ENCODE data around the gene CTNND2.

CTNND2 gene

DNA sequence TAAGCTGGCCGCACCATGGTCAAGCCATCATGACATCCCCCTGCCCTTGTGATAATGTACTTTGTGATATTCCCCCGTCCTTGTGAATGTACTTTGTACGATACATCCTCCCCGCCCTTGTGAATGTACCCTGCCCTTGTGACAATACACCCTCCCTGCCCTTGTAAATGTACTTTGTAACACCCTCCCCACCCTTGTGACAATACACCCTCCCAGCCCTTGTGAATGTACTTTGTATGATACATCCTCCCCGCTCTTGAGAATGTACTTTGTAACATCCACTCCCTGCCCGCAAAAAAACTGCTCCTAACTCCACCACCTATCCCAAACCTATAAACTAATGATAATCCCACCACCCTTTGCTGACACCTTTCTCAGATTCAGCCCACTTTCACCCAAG lies 313.8 kb downstream of the CTNND2 start:
- DNase-seq: no peak

DNA sequence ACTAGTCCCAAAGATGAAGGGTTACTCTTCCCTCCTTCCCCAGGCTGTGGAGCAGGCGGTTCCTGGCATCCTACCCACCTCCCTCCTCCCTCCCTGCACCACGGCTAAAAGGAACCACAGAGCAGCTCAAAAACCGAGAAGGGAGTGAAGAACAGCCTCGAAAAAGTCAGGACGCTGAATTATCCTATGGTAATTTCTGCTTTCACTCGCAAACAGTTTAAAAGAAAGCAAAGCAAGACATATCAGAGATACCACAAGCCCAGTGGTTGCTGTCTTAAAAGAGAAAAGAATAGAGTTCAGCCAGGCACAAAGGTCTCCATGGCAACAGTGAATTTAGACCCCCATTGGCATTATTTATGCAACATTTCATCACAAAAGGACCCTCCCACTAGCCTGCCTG lies 315.4 kb downstream of the CTNND2 start:
- no peak for DNase-seq

DNA sequence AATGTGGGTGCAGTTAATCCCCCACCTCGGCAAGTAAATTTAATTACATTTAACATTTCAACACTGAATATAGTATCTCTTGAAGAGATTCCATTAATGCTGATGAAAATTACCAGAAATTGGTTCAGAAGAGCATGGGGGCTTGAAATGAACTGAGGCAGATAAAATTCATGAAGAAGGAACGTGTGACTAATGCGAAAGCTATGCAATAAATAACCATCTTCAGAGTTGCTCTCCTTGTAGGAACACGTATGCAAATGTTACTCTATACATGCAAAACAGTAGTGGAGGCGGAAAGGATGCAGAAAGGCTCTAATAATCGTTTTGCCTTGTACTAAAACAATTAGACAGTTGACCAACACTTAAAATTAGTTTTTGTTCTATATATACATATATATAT lies 320.2 kb downstream of the CTNND2 start:
- no peak for DNase-seq

DNA sequence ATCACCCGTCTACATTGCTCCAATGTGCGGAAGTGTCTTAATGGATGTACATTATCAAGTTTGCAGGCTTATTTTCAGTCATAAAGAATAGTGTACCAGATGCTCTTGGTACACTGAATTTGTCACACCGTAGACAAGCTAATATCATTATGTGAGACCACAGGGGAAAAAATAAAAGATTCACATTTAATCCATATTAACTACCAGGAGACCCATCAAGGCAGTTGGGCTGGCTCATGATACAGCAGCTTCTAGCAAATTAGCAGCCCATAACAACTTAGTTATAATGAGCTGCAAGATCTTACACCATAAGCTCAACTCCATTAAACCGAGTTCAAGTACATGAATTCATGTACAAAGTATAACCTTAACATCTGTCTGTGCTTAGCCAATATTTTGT lies 324.9 kb downstream of the CTNND2 start:
- DNase-seq: no peak

DNA sequence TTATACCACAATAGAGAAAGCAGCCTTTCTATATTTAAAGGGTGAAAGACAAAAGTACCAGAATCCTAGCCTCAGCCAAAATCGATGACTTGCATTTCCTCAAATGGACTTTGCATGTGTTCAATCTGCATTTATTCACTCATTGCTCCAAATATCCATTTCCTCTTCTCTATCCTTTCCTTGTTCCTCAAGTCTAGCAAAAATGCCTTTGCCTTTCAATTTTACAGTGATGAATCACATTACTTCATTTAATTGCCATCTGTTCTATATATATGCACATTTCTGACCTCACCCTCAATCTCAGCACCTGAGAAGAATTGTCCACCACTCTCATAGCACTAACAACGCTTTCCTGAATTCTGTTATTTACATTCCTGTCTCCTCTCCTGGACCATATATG lies 329.5 kb downstream of the CTNND2 start:
- no peak for DNase-seq

DNA sequence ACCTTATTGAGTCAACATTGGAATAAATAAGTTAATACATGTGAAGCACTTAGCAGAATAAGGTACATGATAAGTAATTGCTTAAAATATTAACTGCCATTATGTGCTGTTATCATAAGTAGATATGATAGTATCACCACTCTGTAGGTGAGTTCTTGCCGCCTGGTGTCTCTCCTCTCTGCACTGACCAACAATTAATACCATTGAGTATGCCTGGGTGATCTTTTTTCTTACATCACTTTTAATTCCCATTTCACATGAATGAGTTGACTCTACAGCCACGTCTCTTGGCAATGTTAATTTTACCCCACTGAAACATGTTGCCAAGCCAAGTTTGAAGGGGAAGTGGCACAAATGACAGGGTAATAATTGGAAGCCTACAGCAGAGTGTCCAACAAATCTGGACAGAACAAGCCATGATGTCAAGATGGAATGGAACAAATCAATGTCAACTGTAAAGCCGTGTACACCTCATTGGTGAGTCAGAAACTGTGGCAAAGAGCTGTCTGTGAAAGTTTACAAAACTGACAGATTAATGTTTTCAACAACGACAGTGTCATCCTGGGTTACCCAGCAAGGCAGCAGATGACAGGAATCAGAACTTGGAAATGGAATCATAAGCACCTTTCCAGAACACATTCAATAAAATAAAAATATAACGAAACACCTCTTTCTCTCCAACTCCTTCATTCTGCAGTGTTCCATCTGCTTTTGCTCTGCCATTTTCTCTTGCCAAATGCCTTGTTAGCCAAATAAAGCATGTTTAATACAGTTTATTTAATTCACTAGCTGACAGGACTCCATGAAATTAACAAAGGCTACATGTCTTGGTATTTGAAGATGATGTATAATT lies 330.9 kb downstream of the CTNND2 start:
- DNase-seq: no peak

DNA sequence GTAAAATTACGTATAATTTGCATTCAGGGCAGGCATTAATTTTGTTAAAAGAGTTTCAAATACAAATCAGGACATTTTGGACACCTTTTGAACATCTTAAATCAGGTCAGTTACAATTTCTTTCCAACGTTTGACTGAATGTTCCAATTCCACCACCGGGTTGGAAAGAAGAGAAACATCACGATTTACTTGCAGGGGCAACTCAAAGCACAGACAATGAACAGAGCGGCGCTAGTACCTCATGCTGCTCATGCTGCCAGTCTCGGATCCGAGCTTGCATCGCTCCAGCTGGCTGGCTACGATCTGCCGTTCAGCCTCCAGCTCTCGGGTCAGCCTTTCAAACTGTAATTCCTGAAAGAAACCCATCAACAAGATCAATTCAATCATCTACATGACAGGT lies 339.5 kb downstream of the CTNND2 start:
- no peak for DNase-seq

DNA sequence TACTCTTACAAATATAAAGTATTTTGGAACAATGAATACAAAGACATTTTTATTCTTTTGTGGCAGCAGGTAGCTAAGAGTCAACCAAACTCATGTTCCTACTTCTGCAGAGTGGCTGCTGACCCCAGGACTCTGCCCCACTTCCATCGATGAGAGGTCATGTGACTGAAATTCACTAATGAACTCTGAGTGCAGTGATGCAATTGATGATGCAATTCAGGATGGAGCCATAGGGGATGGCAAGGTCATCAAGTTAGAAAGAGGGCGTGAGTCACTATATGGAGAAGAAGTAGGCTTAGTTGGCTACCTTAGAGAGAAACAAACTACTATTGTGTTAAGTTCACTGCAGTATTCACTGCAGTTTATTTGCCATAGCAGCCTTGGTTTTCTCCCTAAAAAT lies 340.4 kb downstream of the CTNND2 start:
- DNase-seq: no peak

DNA sequence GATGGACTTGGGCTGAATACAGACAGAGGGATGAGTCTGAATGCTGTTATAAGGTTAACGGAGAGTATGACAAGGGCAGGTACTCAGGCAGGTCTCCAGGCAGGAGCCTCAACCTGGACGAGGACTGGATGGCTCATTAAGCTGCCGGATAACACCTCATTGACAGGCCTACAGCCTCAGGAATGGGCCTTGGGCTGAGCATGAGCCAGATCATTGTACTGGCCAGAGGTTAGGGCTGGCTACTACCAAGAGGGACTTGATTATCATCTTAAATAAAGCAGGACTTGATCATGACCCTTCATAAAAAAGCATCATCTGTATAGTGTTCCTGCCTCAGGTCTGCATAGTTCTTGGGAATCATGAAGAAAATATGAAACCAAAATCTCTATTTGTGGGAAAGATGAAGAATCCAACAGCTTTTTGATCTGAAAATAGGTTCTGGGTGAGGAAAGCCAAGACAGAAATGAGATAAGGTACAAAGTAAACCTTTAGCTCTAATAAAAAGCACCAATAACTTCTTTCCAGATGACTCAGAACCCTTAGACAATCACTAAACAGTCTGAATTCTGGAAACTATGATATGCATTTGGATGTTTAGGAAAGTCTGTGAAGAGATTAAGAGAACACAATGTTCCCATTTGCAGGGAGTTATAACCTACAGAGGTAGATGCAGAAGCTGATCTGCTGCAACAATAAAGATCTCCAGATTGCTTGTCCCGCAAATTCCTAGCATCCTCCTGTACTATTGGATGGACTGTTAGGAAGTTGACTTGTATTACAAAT lies 343.1 kb downstream of the CTNND2 start:
- no peak for DNase-seq

DNA sequence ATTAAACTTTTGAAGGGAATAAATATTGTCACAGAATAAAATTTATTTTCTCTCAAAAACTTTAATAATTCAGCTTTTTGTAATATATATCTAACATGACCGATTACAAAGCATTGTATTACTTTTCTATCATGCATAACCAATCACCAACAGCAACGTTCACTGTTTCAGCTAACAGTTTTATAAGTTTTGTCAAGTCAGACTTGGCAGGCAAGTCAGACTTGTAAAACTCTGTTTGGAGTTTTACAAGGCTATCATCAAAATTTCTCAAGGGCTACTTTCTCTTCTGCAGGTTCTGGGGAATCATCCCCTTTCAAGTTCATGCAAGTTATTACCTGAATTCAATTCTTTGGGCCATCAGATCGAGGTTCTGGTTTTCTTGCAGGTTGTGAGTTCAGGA lies 347.2 kb downstream of the CTNND2 start:
- DNase-seq: no peak

DNA sequence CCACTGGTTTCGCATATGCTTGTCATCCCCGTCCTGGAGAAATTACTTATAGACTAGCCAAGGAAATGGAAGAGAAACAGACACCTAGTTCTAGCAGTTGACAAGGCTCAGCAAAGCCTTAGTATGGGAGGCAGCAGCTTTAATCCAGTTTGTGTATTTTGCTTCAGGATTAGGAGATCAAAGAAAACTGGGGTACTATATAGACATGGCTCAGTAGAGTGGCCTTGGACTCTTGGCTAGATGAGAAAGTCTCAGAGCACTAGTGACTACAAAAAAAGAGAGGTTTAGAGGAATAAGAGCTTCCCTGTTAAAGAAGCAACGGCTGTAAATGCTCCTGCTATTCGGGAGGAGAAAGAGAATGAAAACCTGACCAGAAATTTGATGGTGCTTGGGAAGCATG lies 349.1 kb downstream of the CTNND2 start:
- DNase-seq: no peak

DNA sequence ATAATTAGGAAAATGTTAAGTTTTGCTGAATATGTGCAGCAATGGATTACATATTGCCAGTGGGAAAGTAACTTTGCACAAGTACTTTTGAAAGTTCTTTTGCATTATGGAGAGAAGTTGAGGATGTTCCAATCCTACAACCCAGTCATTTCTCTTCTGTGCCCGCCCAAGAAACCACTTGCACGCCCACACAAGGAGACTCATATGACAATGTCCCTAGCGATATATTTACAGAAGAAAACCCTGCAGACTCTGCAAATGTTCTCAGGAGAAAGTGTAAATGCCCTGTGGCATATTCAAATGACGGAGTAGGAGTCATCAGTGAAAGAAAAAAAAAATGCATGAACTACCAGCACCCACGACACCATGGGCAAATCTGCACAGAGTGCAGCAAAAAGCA lies 356.5 kb downstream of the CTNND2 start:
- DNase-seq: no peak

DNA sequence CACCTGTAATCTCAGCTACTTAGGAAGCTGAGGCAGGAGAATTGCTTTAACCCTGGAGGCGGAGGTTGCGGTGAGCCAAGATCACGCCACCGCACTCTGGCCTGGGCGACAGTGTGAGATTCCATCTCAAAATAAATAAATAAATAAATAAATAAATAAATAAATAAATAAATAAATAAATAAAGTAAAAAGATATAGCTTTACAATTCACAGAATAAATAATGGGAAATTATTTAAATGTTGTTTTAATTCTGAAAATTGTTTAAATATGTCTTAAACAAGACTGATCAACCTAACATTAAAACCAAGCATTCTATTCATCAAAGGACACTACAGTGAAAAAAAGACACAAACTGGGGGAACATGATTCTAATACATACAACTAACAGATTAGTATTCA lies 357.1 kb downstream of the CTNND2 start:
- DNase-seq: no peak

DNA sequence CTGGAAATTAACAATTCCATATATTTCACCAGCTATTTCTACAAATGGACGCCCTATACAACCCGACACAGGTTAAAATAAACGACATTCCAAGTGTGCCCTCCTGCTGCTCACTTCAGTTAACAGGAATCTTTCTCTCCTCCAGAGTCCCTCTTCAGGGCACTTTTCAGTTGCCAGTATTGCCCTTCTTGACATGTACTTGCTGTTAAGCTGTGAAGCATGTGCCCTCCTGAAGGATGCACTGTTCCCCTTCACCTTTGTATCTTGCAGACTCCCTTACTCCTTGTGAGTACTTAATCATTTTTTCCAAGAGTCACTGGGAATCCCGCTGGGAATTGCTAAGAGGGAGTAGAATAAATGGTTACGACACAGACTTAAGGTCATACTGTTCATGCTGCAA lies 364.1 kb downstream of the CTNND2 start:
- no peak for DNase-seq

DNA sequence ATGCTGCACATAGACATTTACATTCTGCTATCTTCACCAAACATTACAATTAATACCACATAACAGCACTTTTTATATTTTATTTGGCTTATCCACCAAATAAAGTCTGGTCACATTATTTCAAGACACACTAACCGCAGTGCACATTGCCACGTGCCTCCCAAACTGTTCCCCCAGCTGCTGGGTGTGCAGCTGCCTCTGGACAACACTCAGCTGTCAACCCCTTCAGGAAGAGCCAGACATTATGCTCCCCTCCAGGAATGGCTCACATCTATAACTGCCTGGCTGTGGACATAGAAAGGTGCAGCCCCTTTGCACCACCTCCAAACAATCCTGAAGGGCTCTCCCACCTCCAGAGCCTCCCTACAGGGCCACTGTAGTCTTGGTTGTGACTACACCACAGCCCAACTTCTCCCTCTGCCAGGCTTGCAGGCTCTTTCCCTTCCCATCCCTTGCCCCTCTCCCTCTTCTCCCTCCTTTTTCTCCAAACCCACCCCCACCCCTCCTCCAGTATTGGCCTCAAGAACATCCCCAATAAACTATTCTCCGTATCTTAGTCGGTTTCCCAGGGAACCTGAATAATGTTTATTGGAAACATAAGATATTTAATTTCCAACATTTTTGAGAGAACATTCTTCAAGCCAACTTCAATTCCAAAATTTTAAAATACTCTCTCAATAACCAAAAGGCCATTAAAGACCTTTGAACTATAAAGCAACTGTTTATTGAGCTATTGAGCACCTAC lies 372.3 kb downstream of the CTNND2 start:
- no peak for DNase-seq

DNA sequence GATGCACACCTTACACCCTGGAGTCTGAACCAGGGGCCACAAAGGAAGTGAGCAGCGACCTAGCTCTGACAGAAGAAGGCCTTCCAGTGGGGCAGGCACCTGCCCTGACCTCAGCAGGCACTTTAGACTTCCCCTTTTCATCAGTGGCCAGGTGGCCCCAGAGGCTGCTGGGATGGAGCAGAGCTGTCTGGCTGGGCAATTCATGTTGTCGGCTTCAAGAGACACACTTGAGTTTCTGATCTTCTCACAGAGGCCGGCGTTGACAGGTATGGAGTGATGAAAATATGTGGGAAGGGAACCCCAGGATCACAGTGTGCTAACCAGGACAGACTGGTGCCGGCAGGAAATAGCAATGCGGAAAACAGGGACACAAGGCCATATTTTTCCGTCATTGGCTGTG lies 375.5 kb downstream of the CTNND2 start:
- DNase-seq: no peak

DNA sequence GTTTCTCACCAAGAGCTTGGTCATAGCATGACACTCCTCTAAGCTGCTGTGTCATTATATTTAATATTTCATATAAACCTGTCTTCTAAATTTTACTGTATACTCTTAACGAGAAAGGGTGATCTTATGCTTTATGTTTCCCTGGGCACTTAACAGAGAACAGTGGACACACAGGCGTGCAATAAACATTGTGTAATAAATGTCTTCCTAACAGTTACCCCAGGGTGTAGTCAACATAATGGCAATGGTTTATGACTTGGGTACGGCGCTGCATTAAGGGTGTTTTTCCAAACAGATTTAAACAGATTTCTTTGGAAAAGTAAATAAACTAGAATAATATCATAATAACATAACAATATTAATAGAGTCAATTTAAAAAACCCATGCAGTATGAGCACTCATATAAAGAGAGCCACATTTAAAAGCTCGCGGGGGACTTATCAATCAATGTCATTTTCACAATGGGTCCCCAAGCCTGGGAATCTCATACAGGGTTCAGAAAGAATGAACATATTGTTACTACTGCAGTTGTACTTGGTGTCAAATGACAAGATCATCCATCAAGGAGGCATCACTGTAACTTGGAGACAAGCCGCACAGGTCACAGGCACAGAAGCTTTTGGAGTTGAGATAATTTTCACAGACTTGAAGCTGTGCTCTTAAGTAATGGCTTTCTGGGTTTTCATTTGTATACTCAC lies 376.4 kb downstream of the CTNND2 start:
- DNase-seq: no peak

DNA sequence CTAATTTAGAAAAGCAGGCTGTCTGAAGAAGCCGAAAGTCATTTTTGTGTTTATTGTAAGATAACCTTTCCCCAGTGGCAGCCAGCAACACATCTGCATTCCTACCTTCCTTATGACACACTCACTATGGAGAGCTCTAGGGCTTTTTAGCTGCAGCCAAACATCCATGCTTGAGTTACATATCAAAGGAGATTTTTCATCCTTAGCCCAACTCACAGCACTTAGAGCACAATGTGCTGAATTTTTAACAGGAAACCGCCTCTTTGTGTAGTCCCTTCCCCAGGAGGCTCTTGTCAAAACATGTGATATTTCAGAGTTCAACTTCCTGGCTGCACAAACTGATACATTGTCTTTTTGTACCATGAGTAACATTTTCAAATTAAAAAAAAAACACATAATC lies 379.2 kb downstream of the CTNND2 start:
- DNase-seq: no peak

DNA sequence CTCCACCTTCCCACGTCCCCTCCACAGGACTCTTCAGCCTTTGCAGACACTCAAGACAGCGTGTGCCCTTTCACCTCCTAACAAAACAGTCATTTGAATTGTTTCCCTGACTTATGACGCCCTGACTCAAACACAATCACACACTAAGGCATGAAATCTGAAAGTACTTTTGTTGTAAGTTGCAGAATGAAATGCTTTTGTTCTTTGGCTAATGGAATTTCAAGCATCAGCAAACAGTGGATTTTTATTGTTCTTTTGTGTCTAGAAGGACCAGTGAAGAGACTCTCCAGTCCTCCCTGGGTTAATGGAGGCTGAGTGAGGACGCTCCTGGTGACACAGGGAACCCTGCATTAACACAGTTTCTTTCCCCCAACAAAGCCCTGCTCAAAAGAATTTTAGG lies 380.1 kb downstream of the CTNND2 start:
- no peak for DNase-seq

DNA sequence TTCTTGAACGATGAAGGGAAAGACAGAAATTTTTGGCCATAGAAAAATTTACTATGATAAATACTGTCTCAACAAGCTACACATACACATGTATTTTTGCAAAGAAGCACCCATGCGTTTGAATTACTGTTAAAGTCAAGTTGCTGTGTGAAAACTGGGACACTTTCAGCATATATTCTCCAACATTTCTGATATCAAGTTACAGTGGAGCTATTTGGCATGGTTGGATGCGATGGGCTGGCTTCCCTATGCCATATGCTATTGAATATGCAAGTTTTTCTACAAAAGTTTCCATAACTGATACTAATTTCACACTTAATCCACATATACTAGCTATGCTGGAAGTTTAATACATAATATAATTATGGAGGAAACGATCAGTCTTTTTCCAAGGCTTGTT lies 381.4 kb downstream of the CTNND2 start:
- DNase-seq: no peak

DNA sequence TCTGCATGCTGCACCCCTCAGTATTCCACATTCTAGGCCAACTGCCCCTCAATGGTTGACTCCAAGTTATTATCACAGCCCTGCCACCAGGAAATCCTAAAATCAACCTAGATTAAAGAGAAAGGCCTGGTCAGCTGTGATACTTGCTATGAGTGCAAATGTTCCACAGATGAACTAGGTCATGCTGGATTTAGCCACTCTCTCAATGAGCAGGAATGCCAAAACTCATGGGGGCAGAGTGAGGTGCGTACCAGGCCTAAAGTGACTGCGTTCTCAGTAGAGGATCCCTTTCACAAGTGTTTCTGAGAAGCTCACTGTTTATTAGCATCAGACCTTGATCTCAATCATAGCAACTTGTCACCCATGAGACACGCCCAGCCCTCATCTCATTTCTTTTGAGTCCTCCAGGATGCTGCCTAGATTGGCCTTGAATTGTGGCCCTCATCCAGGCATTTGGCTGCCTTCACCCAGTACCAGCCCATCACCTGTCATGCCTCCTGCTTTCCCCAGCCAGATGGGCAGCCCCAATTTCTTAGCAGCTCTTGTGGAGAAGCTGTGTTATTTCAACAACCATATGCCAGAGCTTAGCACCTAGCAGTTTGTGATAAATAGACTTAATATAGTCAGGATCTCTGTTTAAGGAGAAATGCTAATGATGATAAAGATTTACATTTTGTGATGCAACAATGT lies 383.9 kb downstream of the CTNND2 start:
- DNase-seq: no peak

DNA sequence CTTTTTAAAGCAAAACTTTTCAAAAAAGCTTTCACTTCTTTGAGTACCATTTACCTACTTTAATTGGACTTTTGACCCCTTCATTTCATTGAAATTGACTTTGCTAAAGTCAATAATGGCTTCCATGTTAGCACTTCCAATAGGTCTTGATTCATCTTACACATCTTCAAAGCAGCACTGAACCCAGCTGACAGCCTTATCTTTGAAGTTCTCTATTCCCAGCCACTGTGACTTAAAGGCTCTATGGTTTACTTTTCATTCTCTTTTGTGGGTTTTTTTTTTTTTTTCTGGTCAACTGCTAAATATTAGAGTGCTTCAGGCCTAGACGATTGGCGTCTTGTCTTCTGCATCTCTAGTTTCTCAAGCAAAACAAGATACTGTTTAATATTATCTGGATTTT lies 385.0 kb downstream of the CTNND2 start:
- no peak for DNase-seq

DNA sequence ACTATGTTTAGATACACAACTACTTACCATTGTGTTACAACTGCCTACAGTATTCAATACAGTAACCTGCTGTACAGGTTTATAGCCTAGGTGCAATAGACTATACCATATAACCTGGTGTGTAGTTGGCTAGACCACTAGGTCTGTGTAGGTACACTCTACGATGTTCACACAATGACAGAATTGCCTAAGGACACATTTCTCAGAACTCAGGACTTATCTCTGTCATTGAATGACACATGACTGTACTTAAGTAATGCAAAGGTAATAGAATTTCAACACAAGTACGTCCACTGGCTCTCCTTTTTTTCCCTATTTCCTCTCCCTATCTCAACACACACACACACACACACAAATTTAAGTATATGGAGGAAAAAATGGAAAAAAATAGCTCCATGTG lies 385.6 kb downstream of the CTNND2 start:
- DNase-seq: no peak

Data from activated T-cell treated with anti-CD3 and anti-CD28 coated beads, Interleukin-2, amount 50 U/mL, for 1 hour (primary cell).